ENCODE results near the gene CPS1.

The CPS1 gene

DNA sequence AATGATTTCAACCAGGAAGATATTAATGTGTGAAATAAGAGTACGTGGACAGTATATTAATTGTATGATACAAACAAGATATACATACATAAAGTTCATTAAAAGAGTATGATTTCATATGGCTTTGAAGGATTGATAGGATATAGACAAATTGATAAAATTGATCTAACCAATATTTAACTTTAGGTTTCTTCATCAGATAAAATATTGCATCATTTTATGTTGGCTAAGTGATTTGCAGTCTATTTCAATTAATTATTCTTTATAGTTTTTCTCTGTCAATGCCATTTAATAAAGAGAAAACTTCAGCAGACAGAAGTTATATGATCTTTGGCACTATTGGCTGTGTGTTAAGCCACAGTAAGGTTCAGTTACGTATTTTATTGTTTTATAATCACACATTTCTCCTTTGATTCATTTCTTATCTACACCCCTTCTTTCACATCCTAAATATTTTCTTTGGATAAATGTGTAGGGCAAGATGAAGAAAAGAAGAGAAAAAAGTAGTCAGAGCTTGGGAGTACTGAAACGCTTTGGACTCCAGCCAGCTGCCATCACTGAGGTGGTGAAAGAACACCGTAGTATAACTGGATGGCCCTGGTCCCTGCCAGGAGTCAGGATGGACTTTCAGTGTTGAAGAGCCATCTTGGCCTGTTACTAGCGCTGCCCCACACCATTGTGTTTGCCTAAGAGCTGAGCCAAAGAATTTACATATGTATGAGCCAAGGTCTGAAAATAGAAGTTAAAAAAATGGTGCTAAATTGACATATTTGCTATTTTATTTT, 9.8 kb upstream of the CPS1 start:
- no peak for DNase-seq (ENCODE audit: low read depth)

DNA sequence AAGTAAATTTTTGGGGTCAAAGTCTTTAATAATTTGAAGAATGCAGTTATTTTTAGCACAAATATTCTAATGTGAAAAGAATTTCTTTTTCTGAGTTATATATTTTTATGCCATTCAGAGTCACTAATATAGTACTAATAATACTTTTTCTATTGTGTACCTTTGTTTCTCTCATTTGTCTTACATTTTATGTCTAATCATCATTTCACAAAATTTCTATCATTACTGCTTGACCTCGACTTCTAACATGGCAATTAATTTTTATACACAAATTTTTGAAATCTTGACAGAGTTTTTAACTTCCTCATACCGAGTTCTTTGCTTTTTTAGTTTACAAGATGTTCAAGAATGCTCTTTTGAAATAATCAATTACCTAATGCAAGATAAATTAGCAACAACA, 8.4 kb upstream of the CPS1 start:
- no peak for DNase-seq (ENCODE audit: low read depth)

DNA sequence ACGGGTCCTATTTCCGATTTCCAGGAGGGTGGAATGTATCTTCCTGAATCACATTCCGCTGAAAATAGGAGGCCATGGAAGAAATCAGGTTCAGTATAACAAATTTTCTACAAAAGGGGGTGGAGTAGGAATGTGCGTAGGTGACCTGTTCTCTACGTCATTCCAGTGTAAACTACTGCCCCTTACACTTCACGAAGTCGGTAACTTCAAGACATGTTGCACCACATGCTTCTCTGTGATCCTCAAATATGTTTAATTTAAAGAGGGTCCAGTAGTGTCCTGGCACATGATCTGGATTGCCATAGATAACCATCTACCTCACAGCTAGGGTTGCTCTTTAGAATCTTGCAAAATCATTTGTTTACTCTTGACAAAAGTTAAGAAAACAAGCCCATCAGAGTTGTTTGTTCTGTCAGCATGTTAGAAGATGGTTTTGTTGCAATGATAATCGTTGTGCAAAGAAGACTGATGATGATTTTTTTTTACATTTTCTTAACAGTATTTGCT, 7.5 kb upstream of the CPS1 start:
- DNase-seq (ENCODE audit: low read depth): no peak

DNA sequence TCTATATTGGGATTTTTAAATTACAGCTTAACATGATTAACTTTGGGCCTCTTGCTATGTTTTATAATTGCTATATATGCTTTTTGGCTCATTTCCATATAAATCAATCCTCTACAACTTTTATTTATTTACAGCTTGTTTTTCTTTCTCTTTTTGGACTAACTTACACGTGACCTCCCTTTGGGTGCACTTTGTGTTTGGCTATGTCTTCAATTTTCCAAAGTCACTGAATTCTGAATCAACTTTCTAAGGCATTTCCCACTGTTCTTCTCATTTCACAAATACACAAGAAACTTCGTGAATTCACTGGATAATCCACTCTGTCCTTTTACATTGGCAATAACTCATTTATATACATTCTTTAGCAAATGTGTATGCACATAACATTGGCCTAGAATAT, 5.4 kb upstream of the CPS1 start:
- DNase-seq (ENCODE audit: low read depth): no peak

DNA sequence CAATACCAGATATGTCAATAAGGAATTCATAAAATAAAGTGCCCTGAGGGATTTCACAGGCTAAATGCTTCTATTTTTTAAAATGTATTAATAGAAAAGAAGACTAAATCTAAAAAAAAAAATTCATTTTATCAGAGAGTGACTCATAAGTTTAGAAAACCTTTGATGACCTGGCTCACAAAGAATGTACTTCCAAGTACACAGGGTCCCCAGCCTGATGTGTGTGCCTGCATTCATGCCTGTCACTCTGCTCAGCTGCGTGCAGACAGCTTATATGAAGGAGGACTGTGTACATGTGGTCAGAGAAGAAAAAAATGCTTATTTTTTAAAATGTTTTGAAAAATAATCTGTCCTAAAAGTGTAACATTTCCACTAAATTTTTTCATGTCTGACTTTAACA, 3.0 kb upstream of the CPS1 start:
- DNase-seq (ENCODE audit: low read depth): no peak

DNA sequence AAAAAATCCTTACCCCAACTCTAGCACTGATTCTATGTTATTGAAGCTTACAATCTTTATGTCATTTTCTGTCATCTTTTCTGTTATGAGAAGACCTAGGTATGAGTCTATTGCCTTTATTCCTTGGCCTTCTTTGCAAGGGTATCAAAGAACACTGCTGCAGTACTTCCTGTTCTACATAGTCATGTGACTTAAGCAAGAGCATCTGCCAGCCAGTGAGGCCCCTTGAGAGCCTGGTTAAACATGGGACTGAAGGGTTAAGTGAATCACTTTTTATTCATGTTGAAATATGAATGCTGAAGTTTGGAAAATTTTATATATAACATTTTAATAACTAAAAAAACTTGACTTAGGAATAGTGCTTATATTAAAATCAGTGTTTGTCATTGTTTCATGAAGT, 844 bp upstream of the CPS1 start:
- DNase-seq (ENCODE audit: low read depth): no peak

DNA sequence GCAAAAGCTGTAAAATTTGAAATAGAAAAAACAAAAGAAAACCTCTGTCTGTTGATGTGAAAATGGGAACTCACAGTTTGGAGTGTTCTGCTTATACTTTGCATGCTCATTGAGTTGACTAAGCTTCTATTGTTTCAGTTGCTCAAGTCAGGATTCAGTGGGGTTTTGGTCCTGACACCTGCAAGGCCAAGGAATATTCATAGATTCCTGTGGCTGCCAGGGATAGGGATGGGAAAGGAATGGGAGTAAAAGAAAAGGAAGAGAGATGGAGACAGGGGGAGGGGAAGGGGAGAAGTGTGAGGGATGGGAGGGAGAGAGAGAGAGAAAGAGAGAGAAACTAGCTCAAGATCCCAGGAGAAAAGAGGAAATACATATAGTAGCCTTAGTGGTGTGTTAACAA, 1.3 kb downstream of the CPS1 start:
- DNase-seq (ENCODE audit: low read depth): no peak

DNA sequence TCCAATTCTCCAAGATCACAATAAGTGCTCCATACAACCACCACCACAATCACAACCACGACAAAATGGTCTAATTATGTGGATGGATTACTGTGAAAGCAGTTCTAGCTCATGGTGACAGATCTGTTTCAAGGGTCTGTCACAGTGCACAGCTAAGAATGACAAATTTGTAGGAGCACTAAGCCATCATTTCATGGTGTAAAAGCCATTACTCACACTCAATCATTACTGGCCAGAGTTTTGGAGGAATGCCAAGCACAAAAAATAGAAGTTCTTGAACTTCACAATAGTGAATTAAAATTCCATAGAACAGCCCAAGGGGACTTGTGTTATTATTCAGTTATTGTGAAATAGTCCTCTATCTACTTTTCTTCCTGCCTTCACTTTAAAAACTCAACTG, 2.3 kb downstream of the CPS1 start:
- DNase-seq (ENCODE audit: low read depth): no peak

DNA sequence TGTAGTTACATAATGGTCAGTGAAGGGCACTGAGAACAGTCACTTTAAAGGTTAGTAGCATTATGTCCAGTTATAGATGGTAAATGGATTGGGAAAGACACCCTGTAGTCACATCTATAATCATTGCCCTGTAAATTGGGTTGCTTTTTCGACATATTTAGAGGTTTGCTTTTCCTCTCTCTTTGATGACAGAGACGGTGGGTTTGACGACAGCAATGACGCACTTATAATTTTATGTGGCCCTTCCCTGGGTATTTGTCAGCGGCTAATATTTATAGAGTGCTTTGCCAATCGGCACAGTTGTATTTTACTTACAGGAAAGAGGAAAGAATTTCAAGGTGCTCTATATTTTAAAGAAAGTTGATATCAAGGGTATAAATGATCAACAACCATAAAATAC, 2.8 kb downstream of the CPS1 start:
- no peak for DNase-seq (ENCODE audit: low read depth)

DNA sequence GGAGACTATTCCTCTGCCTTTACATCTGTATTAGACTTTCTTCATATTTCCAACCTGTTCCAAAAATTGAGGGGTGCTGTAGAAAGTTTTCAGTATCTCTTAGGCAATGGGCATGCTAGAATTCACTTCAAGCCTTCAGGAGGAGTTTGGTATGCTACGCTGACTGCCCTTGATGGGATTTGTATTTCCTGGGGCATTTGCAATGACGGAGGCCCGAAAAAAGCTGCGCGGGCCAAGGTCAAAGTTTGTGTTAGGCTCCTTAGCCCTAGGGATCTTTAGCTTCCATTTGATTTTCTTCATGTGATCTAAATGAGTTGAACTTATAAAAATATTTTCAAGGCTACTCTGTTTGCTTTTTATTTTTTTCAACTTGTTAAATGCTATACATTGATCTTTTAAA, 5.1 kb downstream of the CPS1 start:
- DNase-seq (ENCODE audit: low read depth): no peak

DNA sequence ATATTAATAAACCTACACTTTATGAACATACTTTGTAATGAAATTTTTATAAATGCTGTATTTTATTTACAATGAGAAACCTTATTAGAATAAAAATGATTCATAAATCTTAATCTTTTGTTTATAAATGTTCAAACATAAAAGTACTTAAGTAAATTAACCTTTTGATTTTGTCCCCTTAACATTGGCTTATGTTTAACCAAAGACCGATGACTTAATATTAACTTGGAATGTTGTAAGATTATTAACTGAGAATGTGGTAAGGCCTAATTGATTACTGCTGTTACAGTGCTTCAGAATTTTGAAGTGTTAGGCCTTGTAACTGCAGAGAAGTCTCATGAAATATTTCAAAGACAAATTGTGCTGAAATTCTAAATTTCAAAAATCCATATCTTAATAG, 5.7 kb downstream of the CPS1 start:
- no peak for DNase-seq (ENCODE audit: low read depth)

DNA sequence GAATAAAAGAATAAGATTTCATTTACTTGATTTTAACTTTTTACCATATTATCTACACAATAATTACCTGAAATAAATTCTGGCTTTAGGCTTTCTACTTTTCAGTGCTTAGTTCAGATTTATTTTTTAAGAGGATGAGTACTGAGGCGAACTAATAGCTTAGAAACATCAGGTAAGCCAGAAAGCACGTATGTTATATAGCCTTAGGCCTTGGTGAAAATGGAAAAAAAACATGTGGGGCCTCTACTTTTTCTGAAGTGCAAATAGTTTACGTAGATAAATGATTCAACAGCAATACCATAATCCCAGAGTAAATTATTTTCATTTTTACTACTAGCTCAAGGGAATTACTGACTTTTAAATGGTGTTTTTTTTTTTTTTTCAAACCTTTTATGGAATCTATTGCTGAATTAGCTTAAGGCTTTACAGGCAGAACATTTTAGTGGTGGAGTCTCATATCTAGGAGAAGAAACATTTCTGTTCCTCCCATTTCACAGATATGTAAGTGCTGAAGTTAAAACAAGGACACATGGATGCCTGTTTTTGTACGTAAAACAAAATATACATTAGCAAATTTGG, 6.2 kb downstream of the CPS1 start:
- no peak for DNase-seq (ENCODE audit: low read depth)

DNA sequence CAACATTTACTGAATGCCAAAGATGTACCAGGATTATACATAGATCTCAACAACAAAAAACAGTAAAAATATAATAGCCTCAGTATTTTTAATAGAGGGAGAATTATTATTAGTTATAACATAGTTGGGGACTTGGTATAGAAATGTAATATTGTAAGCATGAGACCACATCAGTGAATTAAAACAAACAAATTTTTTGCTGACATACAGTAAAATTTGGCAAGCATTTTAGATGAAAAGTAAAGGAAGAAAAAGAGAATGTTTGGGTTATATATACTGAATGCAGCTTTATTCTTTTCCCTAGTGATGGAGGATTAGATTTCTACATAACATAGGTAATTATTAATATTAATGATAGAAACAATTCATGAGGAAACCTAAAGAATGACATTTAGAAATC, 10.9 kb downstream of the CPS1 start:
- no peak for DNase-seq (ENCODE audit: low read depth)

DNA sequence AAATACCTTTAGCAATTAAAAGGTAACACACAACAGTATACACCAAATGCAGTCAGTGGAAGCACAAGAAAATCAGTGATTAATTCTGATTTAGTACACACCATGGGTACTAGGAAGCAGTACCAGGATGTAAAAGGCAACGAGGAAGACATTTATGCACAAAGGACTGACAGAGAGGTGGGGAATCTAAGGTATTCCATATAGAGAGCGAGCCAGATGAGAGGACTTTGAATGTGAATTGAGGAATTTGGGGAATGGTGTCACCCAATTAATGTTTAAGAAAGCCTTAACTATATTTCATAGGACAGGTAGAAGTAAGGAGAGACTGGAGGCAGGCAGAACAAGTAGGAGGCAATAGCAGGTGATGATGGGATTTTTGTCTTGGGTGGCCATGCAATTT, 11.7 kb downstream of the CPS1 start:
- DNase-seq (ENCODE audit: low read depth): no peak

DNA sequence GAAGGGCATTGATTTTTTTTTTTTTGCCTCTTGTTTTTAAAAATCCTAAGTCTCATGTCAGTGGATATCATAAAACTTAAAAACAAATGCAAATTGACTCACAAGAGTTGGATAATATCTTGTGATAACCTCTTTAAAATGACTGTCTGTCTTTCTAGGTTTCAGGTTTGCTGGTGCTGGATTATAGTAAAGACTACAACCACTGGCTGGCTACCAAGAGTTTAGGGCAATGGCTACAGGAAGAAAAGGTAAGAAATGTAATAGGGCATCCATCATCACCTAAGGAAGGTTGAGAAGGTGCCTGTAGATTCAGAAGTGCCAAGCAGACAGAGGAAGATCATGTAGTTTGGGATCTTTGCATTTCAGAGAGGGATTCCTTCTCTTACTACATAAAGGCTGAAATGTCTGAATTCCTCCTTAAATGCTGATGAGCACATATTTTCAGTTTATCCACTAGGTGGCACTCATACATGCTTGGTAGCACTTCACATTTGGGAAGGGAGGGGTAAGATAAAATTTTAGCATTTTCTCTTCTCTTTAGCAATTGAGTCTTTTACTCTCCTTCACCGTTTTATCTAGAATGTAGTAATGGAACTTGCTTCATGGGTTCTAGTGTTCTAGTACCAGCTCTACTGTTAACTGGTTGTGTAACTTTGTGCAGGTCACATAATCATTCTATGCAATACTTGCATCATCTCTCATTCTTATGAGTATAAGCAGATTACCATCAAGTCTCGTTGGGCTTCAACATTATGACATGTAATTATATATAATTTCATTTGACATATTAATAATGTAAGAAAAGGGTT, 21.1 kb downstream of the CPS1 start:
- DNase-seq (ENCODE audit: low read depth): no peak

DNA sequence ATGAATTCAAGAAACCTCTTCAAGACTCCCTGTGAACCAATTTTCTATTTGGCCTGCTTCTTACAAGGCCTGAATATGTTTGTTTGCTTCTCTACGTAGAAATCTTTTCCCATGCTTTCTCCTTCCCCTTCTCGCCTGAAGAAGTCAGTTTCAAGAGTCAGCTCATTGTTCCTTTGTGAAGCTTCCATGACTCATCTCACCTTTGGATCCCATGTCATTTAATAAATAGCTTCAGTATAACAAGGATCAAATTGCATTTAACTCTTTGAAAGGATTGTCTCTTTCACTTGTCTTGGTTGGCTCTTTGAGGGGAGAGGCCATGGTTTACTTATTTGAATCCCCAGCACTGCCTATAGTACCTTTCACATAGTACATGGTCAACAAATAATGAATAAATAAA, 28.4 kb downstream of the CPS1 start:
- no peak for DNase-seq (ENCODE audit: low read depth)

DNA sequence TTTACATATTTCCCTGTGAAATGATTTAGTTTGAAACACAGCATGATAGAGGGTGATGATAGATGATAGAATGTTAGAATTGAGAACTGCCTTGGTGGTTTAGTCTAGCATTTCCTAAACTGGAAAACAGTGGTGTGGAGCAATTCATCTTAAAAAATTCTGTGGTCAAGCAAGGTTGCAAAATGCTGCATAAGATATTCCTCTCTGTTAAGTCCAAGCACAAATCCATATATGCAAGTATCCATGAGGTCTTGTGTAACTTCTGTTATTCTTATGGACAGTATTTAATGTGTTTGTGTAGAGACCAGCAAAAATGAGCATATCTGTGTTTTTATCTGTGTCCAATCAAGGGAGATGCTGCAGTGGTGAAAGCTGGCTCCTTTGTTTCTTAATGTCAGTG, 30.0 kb downstream of the CPS1 start:
- no peak for DNase-seq (ENCODE audit: low read depth)

DNA sequence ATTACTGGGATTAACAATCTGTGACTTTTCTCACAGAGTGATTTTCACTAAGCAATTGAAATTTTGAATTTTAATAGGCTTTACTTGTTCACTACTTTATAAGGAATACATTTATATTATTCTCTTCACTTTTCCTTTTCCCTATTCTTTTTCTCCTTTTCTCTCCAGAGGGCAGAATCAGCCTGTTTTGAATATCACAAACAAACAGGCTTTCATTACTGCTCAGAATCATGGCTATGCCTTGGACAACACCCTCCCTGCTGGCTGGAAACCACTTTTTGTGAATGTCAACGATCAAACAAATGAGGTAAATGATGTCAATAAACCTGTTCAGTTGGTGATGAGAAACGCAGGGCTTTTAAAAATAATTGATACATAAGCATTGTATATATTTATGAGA, 35.3 kb downstream of the CPS1 start:
- DNase-seq (ENCODE audit: low read depth): no peak

DNA sequence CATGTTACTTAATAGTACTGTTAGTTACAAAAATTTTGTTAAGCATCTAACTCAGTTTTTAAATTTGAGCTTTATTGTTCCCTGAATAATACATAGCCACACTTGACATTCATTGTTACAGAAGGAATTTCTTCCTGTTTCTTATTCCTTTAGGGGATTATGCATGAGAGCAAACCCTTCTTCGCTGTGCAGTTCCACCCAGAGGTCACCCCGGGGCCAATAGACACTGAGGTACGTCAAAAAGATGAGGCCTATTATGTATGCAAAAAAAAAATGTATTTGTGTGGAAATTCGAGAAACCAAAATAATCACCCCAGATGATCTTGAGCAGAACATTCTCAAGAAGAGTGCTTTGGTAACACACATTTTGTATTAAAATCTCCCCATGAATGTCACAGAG, 36.3 kb downstream of the CPS1 start:
- DNase-seq (ENCODE audit: low read depth): no peak

DNA sequence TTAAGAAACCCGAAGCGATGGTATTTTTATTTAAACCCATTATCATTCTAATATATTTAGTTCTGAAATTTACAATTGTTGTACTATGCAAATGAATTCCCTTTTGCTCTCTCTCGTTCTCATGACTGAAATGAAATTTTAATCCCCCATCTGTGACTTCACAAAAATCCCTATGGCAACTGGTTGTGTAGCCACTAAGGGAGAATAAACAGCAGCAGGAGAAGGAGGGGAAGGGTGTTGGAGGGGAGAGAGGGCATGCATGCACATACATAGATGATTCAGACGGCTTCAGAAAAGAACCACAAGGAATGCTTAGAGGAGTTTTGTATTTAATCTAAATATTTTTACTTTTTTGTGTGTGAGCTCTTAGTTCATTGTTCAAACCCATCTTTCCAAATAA, 36.8 kb downstream of the CPS1 start:
- no peak for DNase-seq (ENCODE audit: low read depth)

DNA sequence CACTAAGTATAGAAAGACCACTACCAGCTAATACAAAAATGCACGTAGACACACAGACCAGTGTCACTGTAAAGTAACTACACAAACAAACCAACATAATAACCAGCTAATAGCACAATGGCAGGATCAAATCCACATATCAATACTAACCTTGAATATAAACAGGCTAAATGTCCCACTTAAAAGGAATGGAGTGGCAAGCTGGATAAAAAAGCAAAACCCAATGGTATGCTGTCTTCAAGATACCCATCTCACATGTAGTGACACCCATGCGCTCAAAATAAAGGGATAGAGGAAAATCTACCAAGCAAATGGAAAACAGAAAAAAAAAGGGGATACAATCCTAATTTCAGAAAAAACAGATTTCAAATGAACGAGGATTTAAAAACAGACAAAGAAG, 41.8 kb downstream of the CPS1 start:
- no peak for DNase-seq (ENCODE audit: low read depth)

DNA sequence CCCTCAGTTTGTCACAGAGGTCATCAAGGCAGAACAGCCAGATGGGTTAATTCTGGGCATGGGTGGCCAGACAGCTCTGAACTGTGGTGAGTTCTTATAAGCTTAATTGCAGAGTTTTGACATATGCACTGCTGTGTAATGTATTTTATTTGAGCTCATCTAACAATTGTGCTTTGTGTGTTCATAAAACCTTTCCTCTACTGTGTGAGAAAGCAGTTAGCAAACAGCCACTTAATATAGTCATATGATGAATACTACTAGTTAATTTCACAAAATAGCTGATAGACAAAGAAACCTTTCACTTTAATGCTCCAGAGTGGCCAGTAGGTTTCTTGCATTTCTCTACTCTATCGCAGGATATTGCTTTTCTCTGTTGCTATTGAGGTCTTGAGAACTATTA, 43.1 kb downstream of the CPS1 start:
- no peak for DNase-seq (ENCODE audit: low read depth)

DNA sequence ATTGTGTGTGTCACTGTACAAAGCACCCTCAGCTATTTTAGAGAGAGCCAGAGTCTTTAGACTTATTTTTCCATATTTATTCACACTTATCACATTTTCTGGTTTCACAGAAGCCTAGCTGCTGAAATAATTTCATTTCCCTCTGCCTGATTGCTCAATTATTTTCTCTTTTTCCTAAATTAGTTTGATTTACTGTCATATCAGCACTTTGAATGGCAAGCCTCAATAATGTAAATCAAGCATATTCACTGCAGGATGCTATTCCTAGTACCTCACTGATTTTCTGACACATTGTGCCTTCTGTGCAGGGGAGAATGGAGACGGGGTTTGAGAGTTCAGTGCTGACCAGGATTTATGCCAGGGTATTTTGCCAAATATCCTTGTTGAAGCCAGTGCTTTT, 48.3 kb downstream of the CPS1 start:
- DNase-seq (ENCODE audit: low read depth): no peak

All from T follicular helper cell (primary cell).